Kidney (tissue), 14 donors: ENCODE results near the gene CALN1. TPM values are rescaled to one million over a fixed set of nuclear protein-coding genes. Genes with fewer than 3 reads are reported as not detected.
"Not testable (repeated sequence)": the region's sequence is repeated elsewhere in the genome, so short reads cannot be mapped to it uniquely, and the experiment has no call there.

ENCODE experiments used
- DNase-seq, 5 donors: peaks; one replicate each; pipeline ENCODE4 v3.0.0-alpha.2; 2013 to 2020
- FAIRE-seq: peaks from 2 replicates; lab custom pipeline; 2012; peaks lifted over from hg19 to GRCh38; lab: Jason Lieb, UNC
- H3K27ac ChIP-seq, 2 donors: one replicate each; pipeline ENCODE4 v1.7.0; 2013; ENCODE audit warnings: low read depth in 2 of 2, low read length in 2 of 2, inconsistent platforms in 1 of 2
- H3K27me3 ChIP-seq: one replicate; pipeline ENCODE4 v1.7.1; 2013; ENCODE audit warnings: low read length, inconsistent platforms; ENCODE audit not compliant: control insufficient read depth, insufficient read depth
- H3K36me3 ChIP-seq, 3 donors: one replicate each; pipeline versions ENCODE4 v1.7.0 to v1.7.1; 2013; ENCODE audit warnings: low read length in 3 of 3, control low read depth in 1 of 3, inconsistent platforms in 1 of 3; ENCODE audit not compliant: insufficient read depth in 3 of 3, control insufficient read depth in 2 of 3
- H3K4me1 ChIP-seq, 3 donors: one replicate each; pipeline versions ENCODE4 v1.7.0 to v1.7.1; 2013; ENCODE audit warnings: low read length in 3 of 3, inconsistent platforms in 1 of 3, low read depth in 1 of 3; ENCODE audit not compliant: control insufficient read depth in 2 of 3, insufficient read depth in 2 of 3
- H3K4me3 ChIP-seq, 3 donors: one replicate each; pipeline versions ENCODE4 v1.7.0 to v1.8.1; 2013; ENCODE audit warnings: low read length in 3 of 3, control low read depth in 1 of 3, inconsistent platforms in 1 of 3
- H3K9ac ChIP-seq, 3 donors: one replicate each; pipeline versions ENCODE4 v1.7.0 to v1.7.1; 2013; ENCODE audit warnings: low read length in 3 of 3, control low read depth in 1 of 3, inconsistent platforms in 1 of 3
- H3K9me3 ChIP-seq, 3 donors: one replicate each; pipeline versions ENCODE4 v1.7.0 to v1.7.1; 2013; ENCODE audit warnings: low read length in 3 of 3, control low read depth in 1 of 3, inconsistent platforms in 1 of 3; ENCODE audit not compliant: control insufficient read depth in 2 of 3, insufficient read depth in 1 of 3
- intact Hi-C: fragments of 100-400 bp; cut with DNase I; formaldehyde crosslinking; loops from one replicate; pipeline ENCODE4 v1.11.1; 2022
- polyA plus RNA-seq: library from polyadenylated mRNA; stranded (reverse); fragments of 350-450 nt; fragmentation: Illumina TruSeq; extraction: RNeasy Lipid Tissue Mini Kit (QIAGEN cat#74804); gene quantifications from one replicate; pipeline ENCODE4 v1.2.3, GENCODE V29; 2014; ENCODE audit warnings: low read depth, low replicate concordance; ENCODE audit not compliant: insufficient read depth
- total RNA-seq: library from RNA; stranded (reverse); fragmentation: NEBNext Ultra II Directional; extraction: Animal tissue kit (Norgen Biotek cat#: 25700); gene quantifications from one replicate; pipeline ENCODE4 v1.2.1, GENCODE V29; 2021
- TF ChIP-seq, protein P1 (sequence below): IDR thresholded peaks from 3 replicates; pipeline ENCODE4 v1.5.1; 2012; ENCODE audit warnings: mild to moderate bottlenecking, moderate library complexity, borderline replicate concordance; ENCODE audit not compliant: insufficient read depth; ENCODE audit errors: extremely low read depth
- donor health status: control.
- donor health status: control.
- donor health status: control.
- donor health status: control.
- donor health status: control.
- donor health status: DM: yes; HTN: yes; CAD: no.
- donor health status: Normal renal cell carcinoma (clear cell type).

Gene CALN1
- total and polyA plus RNA-seq, 2 donors from 2014 or later: not detected

DNA sequence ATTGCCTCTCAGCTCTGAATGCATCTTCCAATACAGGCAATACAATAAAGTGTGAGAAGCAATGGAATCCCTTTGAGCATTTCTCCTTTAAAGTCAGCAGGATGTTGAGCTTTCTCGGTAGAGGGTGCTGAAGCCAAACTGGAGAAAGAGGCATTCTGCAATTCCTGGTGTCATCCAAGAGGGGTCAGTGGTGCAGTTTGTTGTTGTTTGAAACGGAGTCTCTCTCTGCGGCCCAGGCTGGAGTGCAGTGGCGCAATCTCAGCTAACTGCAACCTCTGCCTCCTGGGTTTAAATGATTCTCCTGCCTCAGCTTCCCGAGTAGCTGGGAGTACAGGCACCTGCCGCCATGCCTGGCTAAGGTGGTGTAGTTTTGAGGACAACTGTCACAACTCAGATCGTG lies 486.5 kb downstream of the CALN1 start:
- no peaks in the 10 kb centered on the region for H3K27me3 ChIP-seq
- H3K4me3 ChIP-seq: no peak overlapping the region
- H3K9ac ChIP-seq: no peak overlapping the region
- FAIRE-seq: no peak
- H3K9me3 ChIP-seq: peaks cover 0 to 3% (median 0%) of the 10 kb centered on the region in 3 donors
- TF ChIP-seq, protein P1, sequence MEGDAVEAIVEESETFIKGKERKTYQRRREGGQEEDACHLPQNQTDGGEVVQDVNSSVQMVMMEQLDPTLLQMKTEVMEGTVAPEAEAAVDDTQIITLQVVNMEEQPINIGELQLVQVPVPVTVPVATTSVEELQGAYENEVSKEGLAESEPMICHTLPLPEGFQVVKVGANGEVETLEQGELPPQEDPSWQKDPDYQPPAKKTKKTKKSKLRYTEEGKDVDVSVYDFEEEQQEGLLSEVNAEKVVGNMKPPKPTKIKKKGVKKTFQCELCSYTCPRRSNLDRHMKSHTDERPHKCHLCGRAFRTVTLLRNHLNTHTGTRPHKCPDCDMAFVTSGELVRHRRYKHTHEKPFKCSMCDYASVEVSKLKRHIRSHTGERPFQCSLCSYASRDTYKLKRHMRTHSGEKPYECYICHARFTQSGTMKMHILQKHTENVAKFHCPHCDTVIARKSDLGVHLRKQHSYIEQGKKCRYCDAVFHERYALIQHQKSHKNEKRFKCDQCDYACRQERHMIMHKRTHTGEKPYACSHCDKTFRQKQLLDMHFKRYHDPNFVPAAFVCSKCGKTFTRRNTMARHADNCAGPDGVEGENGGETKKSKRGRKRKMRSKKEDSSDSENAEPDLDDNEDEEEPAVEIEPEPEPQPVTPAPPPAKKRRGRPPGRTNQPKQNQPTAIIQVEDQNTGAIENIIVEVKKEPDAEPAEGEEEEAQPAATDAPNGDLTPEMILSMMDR: peak; percentile 11
- H3K36me3 ChIP-seq: no peaks in the 10 kb centered on the region
- H3K4me1 ChIP-seq: no peaks in the 10 kb centered on the region
- intact Hi-C loops: no loop called here
- H3K27ac ChIP-seq: no peak overlapping the region
- no peak for DNase-seq

DNA sequence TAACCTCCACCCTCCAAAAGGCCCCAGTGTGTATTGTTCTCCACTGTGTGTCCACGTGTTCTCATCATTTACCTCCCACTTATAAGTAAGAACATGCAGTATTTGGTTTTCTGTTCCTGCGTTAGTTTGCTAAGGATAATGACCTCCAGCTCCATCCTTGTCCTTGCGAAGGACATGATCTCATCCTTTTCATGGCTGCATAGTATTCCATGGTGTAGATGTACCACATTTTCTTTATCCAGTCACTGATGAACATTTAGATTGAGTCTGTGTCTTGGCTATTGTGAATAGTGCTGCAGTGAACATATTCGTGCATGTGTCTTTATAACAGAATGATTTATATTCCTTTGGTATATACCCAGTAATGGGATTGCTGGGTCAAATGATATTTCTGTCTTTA lies 497.9 kb downstream of the CALN1 start:
- intact Hi-C loops, FAIRE-seq, H3K9me3 ChIP-seq, DNase-seq, H3K4me1 ChIP-seq, H3K9ac ChIP-seq, H3K27me3 ChIP-seq, H3K27ac ChIP-seq, H3K4me3 ChIP-seq, H3K36me3 ChIP-seq: not testable (repeated sequence)

DNA sequence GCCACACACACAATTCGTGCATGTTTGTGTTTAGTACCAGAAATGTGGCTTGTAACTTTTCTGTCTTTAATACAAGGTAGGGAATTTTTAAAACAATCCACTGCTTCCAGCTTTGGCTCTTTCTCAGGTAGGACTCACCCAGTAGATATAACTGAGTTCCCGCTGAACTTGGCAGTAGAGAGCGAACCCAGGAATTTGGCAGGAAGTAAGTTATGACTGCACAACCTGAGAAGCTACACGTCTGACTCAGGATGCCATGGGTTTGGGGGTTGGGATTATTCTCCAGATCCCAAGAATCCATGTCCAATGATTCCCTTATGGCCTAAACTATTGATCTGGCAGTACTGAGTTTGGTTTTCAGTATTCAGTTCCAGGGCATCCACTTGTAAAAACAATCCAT lies 499.7 kb downstream of the CALN1 start:
- no peaks in the 10 kb centered on the region for H3K4me1 ChIP-seq
- H3K36me3 ChIP-seq: no peaks in the 10 kb centered on the region
- intact Hi-C loops: no loop called here
- no peaks in the 10 kb centered on the region for H3K27me3 ChIP-seq
- H3K9ac ChIP-seq: no peak overlapping the region
- no peak for DNase-seq
- FAIRE-seq: no peak
- peaks cover 0 to 2% (median 0%) of the 10 kb centered on the region in 3 donors for H3K9me3 ChIP-seq
- H3K27ac ChIP-seq: no peak overlapping the region
- no peak overlapping the region for H3K4me3 ChIP-seq
- TF ChIP-seq, protein P1: no peak

DNA sequence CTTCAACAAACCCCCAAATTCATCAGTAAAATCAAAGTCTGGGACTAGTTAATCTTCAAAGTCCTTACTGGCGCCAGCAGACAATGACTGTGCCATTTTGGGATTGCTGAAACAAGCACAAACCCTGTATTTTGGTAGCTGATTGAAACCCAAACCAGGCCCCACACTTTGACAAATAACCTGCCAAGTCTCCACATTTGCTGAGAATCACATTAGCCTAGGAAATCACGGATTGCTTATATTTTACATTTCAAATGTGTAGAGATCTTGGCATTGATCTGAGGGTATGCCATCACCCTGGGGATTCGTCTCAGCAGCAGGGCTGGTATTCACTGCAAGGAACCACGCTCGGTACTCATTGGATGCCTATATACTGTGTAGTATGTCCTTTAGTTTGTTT lies 501.1 kb downstream of the CALN1 start:
- Histone ChIP-seq H3K9ac (no peak overlapping the region), H3K27me3 (no peaks in the 10 kb centered on the region), H3K9me3 (peaks cover 0 to 2% (median 0%) of the 10 kb centered on the region in 3 donors), H3K4me3 (no peak overlapping the region), H3K4me1 (no peaks in the 10 kb centered on the region), H3K36me3 (no peaks in the 10 kb centered on the region), H3K27ac (no peak overlapping the region)
- DNase-seq (no peak), FAIRE-seq (no peak)
- intact Hi-C loops: no loop called here
- TF ChIP-seq, protein P1: no peak
